HG02981 (cell line): ENCODE results near the gene PAXIP1.

Experiments
- ATAC-seq: cut with Tn5 transposase; IDR thresholded peaks from one replicate; pipeline ENCODE4 v1.9.1; 2021; ENCODE audit warnings: mild to moderate bottlenecking, moderate library complexity; ENCODE audit not compliant: unreplicated experiment

PAXIP1 gene

GRCh38 chr7:154997840-154998370 is 5.0 kb downstream of the PAXIP1 start:
- ATAC-seq: no peak

GRCh38 chr7:154996756-154997155 is 6.2 kb downstream of the PAXIP1 start:
- no peak for ATAC-seq

- ATAC-seq: no peak
These were observed 6.8 kb downstream of the PAXIP1 start for GRCh38 chr7:154996101-154996500.

GRCh38 chr7:154994996-154995395 is 7.9 kb downstream of the PAXIP1 start:
- no peak for ATAC-seq

- ATAC-seq: no peak
These were observed 11.9 kb downstream of the PAXIP1 start for GRCh38 chr7:154990964-154991540.

GRCh38 chr7:154987571-154987970 is 15.4 kb downstream of the PAXIP1 start:
- ATAC-seq: no peak

GRCh38 chr7:154986200-154986945 is 16.6 kb downstream of the PAXIP1 start:
- ATAC-seq: no peak

- no peak for ATAC-seq
These were observed 17.7 kb downstream of the PAXIP1 start for GRCh38 chr7:154985230-154985629.

- no peak for ATAC-seq
These were observed 18.2 kb downstream of the PAXIP1 start for GRCh38 chr7:154984601-154985188.

- no peak for ATAC-seq
These were observed 24.9 kb downstream of the PAXIP1 start for GRCh38 chr7:154978017-154978416.

- ATAC-seq: no peak
These were observed 25.7 kb downstream of the PAXIP1 start for GRCh38 chr7:154977250-154977649.

- ATAC-seq: no peak
These were observed 26.1 kb downstream of the PAXIP1 start for GRCh38 chr7:154976844-154977243.

- no peak for ATAC-seq
These were observed 26.9 kb downstream of the PAXIP1 start for GRCh38 chr7:154975984-154976383.

GRCh38 chr7:154973381-154973780 is 29.5 kb downstream of the PAXIP1 start:
- no peak for ATAC-seq

GRCh38 chr7:154968336-154969001 is 34.5 kb downstream of the PAXIP1 start:
- no peak for ATAC-seq

- no peak for ATAC-seq
These were observed 35.4 kb downstream of the PAXIP1 start for GRCh38 chr7:154967401-154967955.

- no peak for ATAC-seq
These were observed 37.9 kb downstream of the PAXIP1 start for GRCh38 chr7:154965014-154965413.

- no peak for ATAC-seq
These were observed 42.7 kb downstream of the PAXIP1 start for GRCh38 chr7:154960063-154960790.

GRCh38 chr7:154956427-154956826 is 46.5 kb downstream of the PAXIP1 start:
- ATAC-seq: no peak

- ATAC-seq: no peak
These were observed 49.8 kb downstream of the PAXIP1 start for GRCh38 chr7:154953006-154953684.
